CD4-positive, alpha-beta T cell treated with Interleukin-1 beta for 1 hour (primary cell): Measurements from ENCODE around the gene SEZ6L2.
"Not testable (repeated sequence)": the region's sequence is repeated elsewhere in the genome, so short reads cannot be mapped to it uniquely, and the experiment has no call there.

Experiments
- DNase-seq, 2 donors: peaks; one replicate each; pipeline ENCODE4 v3.0.0-alpha.2; 2020 to 2022

The SEZ6L2 gene

DNA sequence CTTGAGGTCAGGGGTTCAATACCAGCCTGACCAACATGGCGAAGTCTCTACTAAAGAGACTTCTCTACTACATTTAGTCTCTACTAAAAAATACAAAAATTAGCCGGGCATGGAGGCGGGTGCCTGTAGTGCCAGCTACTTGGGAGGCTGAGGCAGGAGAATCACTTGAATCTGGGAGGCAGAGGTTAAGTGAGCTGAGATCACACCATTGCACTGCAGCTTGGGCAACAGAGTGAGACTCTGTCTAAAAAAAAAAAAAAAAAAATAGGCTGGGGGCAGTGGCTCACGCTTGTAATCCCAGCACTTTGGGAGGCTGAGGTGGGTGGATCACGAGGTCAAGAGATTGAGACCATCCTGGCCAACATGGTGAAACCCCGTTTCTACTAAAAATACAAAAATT is 10.5 kb upstream of the SEZ6L2 start:
- not testable (repeated sequence) for DNase-seq

DNA sequence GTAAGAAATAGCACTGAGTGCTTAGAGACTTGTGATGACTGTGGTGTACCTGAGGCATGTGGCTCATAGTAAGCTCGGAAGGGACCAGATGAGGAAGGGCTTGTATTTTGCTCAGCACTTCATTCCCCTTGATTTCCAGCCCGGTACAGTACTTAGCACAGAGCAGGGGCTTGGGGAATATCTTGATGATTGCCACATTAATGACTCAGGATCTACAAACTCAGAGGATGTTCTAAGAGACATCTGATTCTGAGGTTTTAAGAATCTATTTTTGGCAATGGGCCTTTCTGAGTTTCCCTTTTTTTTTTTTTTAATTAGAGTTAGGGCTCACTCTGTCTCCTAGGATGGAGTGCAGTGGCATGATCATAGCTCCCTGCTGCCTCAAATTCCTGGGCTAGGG is 10.0 kb upstream of the SEZ6L2 start:
- no peak for DNase-seq

DNA sequence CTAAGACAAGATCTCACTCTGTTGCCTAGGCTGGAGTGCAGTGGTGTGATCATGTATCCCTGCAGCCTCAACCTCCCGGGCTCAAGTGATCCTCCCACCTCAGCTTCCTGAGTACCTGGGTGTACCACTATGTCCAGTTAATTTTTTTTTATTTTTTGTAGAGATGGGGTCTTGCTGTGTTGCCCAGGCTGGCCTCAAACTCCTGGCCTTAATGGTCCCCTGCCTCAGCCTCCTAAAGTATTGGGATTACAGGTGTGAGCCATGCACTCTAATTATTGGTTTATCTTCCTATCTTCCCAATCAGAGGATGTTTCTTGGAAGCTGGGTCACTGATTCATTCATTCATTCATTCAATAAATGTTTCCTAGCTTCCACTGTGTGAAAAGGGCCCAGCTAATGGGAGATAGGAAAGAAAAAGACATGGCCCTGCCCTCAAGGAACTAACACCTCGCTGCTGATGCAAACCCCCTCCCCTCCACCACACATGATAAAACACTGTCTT is 9.4 kb upstream of the SEZ6L2 start:
- DNase-seq, result no peak

DNA sequence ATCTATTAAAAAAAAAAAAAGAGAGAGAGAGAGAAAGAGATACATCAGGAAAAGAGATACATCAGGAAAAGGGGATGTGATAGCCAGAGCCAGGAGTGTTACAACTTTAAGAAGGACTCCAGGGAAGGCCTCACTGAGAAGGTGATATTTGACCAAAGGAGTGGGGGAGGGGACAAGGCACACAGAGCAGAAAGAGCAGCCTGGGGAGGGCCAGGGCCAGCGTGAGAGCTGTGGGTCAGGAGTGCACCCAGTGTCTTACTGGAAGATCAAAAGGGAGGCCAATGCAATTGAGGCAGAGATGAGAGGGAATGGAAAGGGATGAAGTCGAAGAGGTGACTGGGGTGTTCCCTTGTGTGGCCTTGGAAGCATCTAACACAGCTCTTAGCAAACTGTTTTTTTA is 8.6 kb upstream of the SEZ6L2 start:
- DNase-seq, result no peak

DNA sequence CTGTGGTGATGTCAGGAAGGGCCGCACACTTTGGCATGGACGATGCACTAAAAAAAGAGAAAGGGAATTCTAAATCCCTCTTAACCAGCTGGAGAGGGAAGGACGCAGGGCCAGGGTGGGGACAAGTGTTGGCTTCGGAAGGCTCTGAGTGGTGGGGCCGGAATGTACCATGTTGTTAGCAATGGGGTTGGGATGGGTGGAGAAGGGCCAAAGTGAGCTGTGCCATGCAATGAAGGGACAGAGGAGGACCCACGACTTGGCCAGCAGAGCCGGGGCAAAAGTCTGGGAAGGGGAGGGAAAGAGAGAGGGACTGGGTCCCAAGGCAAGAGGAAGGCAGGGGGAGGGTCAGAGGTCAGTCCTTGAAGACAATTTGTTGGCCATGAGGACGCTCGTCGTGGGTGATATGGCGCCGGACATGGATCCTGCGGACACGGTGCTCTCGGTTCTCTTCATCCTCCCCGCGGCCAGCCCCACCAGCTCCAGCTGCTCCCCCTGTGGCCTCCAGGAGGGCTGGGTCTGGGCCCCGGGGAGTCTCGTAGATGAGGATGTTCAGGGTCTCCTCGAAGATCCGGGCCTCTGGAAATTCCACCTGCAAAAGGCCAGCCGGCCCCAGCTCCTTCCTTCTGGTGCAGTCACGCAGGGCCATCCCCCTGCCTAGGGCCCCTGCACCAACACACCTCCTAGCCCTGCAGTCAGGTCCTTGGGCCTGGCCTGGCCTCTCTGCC is 7.3 kb upstream of the SEZ6L2 start:
- DNase-seq, result no peak

DNA sequence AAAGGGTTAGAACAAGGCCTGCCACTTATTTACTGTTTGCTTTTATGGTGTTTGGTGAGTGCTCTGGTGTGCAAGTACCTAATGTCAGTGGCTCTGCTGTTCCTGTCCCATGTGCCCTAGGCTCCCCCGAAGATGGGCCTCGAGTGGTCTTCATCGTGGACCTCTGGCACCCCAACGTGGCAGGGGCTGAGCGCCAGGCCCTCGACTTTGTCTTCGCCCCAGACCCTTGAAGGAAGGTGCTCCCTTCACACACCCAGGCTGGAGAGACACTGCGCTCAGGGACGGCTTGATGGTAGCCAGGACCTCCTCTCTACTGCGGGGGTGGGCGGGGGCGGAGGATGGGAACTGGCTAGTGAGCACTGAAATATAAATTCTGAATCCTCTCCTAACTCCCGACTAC is 6.3 kb upstream of the SEZ6L2 start:
- DNase-seq, result no peak

DNA sequence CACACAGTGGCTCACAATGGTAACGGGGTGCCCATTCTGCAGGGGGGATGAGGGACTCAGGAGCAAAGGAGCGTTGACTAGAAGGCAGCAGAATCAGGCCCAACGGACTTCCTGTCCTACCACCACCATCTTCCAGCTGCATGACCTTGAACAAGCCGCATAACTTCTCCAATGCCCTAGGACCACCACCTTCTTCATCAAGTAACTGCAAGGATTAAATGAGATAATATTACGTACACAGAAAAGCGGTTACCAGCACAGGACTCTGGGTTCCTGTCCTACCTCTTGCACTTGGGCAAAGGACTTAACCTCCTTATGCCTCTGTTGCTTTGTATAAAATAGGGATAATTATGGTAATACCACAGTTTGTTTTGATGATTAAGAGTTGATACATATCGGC is 5.6 kb upstream of the SEZ6L2 start:
- DNase-seq, result no peak

DNA sequence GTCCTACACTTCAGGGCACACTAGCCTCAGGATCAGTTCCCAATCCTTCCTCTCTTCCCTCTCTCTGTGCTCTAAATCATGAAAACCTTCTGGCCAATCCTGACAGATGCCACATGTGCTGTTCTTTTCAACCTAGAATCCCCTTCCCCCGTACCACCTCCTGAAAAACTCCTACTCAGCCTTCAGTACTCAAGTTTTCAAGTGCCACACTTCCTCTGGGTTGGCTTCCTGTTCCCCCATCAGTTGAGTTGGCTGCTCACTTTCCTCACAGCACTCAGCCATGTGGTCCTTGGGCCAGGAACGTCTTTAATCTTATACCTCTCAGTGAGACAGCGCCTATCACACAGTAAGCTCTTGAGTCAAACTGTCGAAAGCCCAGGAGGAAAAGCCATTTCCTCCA is 4.2 kb upstream of the SEZ6L2 start:
- DNase-seq, result no peak

DNA sequence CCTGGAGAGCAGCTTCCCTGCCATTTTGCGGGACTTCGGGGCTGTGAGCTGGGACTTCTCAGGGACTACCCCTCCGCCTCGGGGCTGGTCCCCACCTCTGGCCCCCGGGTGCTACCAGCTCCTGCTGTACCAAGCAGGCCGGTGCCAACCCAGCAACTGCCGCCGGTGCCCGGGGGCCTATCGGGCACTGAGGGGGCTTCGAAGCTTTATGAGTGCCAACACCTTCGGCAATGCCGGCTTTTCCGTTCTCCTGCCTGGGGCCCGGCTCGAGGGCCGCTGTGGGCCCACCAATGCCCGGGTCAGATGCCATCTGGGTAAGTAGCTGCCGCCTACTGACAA is 2.2 kb upstream of the SEZ6L2 start:
- no peak for DNase-seq

DNA sequence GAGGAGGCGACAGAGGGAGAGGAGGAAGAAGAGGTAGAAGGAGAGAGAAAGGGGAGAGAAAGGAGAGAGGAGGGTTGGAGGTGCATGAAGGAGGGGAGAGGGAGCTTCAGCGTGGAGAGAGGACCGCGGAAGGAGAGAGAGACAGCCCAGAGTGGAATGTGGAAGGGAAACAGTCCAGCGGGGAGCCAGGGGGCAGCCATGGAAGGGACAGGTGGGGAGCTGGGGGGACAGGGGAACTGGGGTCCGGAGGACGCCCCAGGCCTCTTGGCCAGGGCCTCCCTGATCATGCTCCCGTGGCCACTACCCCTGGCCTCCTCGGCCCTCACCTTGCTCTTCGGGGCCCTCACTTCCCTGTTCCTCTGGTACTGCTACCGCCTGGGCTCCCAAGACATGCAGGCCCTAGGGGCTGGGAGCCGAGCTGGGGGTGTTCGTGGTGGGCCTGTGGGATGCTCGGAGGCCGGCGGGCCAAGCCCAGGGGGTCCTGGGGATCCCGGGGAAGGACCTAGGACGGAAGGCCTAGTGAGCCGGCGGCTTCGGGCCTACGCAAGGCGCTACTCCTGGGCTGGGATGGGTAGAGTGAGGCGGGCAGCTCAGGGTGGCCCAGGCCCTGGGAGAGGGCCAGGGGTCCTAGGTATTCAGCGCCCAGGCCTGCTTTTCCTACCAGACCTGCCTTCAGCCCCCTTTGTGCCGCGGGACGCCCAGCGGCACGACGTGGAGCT is 1.7 kb upstream of the SEZ6L2 start:
- no peak for DNase-seq

DNA sequence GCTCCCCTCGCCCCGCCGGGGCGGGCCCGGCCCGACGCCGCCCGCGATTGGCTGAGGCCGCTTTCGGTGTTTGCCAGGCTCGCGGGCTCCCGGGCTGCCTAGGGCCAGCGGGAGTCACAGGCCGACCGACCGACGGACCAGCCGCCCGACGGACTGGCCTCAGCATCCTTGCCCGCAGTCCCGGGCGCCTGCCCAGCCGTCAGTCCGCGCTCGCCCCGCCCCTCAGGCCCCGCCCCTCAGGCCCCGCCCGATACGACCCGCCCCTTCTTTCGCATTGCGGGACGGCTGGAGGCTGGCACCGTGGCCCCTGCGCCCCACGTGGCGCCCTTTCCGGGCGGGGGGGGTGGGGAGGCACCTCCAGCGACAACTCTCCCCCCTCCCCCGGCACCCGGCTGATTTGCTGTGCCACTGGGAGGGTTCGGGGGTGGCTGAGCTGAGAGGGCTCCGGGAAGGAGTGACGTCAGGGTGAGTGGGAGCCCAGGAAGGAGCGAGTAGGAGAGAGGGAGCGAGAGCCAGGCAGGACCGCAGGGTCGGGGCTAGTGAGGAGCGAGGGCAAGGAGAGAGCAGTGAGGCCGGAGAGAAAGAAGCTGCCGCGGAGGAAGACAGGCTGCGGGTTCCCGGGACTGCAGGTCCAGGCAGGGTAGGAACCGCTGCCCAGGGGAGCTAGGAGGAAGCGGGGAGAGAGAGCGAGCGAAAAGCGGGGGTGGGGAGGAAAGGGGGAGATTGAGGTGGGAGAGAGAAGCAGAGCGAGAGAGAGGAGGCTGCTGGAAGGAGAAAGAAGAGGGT is 945 bp upstream of the SEZ6L2 start, which contains the start of gene ASPHD1:
Gene ASPHD1 (plus strand): TSS at position 387 of the 786 bp plus-strand sequence. CDS start 484 bp downstream, outside the sequence.
- peak; percentile 61 to 67 for DNase-seq

DNA sequence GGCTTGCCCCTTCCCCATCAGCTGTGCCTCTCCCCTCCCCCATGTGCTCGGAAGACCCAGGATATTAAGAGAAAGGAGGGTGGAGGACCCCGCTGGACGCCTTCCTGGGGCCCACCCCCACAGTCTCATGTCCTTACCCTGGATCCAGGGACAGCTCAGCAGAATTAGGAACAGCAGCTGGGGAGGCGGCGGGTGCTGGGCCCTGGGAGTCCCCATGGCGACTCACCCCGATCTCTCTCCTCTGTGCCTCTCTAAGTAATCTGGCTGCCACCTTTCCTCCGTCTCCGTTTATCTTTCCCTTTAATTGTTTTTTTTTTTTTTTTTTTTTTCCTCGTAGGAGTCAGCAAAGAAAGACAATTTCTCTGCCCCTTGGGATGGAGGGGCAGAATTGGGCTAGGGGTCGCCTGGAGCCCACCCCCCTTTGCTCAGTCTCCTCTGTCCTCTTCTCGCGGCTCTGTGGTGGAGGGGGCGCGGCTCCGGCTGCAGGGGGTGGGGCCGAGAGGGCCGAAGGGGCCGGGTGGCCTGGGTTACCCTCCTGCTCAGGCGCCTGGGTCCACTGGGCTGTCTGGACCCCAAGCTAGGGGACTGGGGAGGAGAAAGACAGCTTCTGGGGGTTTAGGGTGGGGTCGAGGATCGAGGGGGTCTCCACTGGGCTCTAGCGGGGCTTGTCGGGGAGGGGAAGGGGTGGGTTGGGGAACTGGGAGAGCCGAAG is 390 bp downstream of the SEZ6L2 start:
- DNase-seq, result no peak

DNA sequence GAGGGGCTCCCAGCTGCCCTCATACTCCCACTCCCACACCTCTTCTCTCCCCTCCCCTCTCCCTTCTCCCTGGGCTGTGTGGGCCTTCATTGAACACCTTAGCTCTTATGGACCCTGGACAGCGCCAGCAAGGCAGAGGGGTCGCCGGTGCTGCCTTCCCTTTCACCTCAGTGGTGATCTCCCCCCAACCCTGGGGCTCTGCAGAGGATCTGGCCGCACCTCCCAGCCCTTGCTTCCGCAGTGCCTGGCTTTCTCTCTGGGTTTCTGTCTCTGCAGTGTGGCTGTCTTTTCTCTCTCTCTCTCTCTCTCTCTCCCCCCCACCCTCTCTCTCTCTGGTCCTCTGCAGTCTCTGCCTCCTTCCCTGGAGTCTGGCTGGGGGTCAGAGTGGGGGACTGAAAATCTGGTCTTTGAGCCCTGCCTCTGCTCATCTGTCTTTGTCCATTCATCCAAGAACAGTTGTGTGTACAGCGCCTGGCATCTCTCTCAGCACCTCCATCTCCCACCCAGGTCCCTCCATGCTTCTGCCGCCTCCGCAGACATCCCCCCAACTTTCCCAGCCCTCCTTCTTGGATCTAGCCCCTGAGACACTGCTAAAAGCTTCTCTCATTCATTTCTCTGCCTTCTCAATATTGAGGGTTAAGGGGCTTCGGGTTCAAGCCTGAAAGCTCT is 1.1 kb downstream of the SEZ6L2 start:
- DNase-seq, result no peak

DNA sequence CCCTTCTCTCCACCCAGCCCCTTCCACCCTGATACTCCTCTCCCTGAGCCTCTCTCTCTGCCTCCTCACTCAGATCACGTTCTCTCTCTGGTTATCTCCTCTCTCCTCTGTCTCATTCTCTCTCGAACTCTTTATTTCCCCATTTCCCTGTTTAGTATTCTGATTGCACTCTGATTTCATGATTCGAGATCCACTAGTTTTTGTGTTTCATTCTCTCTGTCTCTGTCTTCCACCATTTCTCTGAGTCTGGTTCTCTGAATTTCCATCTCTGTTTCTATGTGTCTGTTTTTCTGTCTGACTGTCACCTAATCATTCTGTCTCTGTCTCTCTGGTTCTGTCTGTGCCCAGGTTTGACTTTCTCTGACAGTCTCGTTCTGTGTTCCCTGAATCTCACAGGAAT is 2.0 kb downstream of the SEZ6L2 start:
- DNase-seq, result no peak

DNA sequence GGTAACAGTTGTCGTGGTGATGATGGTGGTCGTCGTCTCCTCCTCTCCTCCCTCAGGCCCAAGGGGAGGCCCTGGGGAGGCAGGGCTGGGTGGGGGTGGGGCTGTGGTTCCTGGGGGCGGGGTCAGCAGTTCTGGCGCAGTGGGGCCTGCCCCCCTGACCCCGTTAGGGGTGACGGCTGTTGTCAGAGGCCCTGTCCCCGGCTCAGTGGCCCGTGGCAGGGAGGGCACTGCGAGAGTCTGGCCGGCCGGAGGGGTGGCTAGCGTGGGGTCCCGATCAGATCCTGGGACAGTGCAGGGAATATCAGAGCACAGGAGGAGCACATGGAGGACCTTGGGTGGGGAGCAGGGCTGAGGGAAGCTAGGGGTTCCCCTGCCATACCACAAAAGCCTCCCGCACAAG is 2.5 kb downstream of the SEZ6L2 start:
- no peak for DNase-seq

DNA sequence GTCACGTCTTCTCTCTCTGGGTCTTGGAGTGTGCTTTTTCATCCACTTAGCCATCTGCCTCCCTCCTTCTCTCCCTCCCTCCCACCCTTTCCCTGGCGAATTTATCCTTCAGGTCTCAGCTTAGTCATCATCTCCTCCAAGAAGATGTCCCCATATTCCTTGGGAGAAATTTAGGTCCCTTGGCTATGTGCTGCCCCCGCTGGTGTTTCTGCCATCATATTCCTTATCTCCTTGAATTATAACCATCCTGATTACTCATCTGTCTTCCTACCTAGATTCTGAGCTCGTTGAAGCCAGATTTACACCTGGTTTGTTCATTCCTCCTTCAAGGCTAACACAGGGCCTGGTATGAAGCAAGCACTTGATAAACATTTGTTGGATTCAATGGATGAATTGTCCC is 5.0 kb downstream of the SEZ6L2 start:
- DNase-seq, result no peak

DNA sequence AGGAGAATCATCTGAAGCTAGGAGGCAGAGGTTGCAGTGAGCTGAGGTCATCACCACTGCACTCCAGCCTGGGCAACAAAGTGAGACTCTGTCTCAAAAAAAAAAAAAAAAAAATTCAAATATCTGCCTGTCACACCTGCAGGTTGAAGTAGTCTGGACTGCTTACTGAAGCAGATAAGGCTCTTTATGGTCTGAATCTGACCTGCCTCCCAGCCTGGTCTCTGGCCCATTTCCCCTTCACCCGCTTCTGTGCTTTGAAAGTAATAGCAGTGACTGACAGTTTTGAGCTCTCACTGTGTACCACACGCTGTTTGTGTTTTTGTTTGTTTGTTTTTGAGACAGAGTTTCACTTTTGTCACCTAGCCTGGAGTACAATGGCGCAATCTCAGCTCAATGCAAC is 5.8 kb downstream of the SEZ6L2 start:
- no peak for DNase-seq

DNA sequence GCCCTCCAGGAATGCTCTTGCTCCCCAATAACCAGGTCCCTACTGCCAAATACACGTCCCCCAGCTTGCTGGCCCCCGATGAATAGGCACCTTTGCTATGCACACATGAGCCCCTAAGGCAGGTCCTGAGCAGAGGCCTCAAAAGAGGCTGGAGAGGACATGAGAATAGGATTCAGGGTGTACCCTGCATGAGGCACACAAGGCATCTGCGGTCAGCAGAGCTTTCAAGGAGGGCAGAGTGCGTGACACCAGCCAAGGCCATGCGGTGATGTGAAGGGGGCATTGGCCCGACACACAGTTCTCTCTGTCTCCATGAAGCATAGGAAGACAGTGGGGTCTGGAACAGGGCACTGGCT is 6.9 kb downstream of the SEZ6L2 start:
- no peak for DNase-seq

DNA sequence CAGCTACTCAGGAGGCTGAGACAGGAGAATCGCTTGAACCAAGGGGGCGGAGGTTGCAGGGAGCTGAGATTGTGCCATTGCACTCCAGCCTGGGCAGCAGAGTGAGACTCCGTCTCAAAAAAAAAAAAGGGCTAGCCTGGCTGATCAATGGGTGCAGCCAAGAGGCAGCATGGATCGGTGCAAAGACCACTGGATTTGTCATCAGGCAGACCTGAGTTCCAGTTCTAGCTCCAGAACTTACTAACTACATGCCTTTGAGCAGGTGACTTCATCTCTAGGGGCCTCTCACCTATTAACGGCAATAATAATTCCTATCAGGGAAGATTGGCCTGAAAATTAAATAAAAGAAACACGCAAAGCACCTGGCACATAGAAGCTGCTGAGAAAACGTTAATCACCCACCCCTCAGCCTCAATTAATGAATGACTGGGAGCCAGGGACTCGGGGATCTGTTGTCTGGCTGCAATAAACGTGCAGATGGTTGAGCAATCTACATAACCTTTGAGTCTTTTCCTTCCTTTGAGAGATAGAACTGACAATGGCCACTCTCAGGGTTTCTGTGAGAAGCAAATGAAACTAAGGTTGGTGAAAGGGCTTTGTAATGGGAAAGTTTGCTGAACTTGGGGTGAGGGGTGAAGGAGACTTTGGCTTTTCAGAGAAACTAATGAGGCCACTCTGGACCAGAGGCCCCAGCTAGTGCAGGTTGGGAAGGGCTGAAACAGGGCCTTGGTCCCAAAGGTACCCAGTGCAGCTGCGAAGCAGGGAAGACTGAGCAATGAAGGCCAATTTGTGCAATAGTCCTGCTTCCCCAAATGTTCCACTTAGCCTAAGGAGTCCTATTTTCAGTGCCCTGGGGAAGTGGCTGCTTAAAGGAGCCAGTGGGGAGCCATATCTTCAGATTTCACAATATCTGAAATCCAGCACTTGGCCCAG is 7.6 kb downstream of the SEZ6L2 start:
- no peak for DNase-seq

DNA sequence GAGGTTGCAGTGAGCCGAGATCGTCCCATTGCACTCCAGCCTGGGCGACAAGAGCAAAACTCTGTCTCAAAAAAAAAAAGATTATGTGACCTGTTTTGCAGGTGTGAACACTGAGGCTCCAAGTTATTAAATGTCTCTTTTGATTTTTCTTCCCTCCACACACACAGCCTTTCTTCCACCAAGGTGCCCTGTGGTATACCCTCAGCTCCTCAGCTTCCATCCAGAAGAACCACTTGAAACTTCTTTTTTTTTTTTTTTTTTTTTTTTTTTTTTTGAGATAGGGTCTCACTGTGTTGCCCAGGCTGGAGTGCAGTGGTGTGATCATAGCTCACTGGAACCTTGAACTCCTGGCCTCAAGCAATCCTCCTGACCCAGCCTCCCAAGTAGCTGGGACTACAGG is 10.0 kb downstream of the SEZ6L2 start:
- DNase-seq, result not testable (repeated sequence)

DNA sequence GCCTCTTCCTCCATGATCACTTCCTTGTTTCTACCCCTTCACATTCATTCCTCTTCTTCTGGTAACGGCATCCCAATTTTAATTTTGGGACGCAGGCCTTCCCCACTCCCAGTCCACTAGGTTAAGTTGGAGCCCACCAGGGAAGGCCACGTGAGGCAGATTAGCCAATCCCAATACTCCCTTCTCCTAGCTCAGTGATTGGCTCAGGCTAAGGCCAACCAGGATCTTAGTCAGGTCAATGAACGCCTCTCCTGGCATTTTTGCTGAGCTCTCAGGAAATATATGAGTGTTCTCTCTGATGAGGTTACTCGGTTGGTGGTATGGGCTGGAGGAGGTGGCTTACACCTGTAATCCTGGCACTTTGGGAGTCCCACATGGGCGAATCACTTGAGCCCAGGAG is 15.4 kb downstream of the SEZ6L2 start:
- DNase-seq, result no peak
